HepG2 (cell line): ENCODE measurements around the gene R3HDM1. TPM values are rescaled to one million over a fixed set of nuclear protein-coding genes. Genes with fewer than 3 reads are reported as not detected.
A peak's percentile ranks its signal among the peaks of the same experiment; 100 is the strongest.

ENCODE experiments used
- ARHGAP35 ChIP-seq: sonication (generic); formaldehyde crosslinking; IDR thresholded peaks from 2 replicates; pipeline ENCODE4 v1.9.0; 2022; ENCODE audit warnings: mild to moderate bottlenecking, inconsistent platforms, moderate library complexity, missing genetic modification reagents, borderline replicate concordance
- ARNTL ChIP-seq: sonication (generic); formaldehyde crosslinking; IDR thresholded peaks from 2 replicates; pipeline ENCODE4 v1.4.0; 2020; ENCODE audit warnings: mild to moderate bottlenecking, missing genetic modification reagents
- CBFB ChIP-seq: sonication (generic); formaldehyde crosslinking; IDR thresholded peaks from 2 replicates; pipeline ENCODE4 v1.4.0; 2020; ENCODE audit warnings: missing genetic modification reagents
- DNMT3B ChIP-seq: conservative IDR thresholded peaks from 2 replicates; pipeline ENCODE4 v1.6.1; 2016; ENCODE audit warnings: missing biosample characterization, control low read depth
- DR1 ChIP-seq: sonication (generic); formaldehyde crosslinking; IDR thresholded peaks from 2 replicates; pipeline ENCODE4 v1.8.0; 2021; ENCODE audit warnings: mild to moderate bottlenecking, missing genetic modification reagents, inconsistent platforms
- FIP1L1 ChIP-seq: fragments of 200-400 bp; formaldehyde crosslinking; IDR thresholded peaks from 2 replicates; pipeline ENCODE4 v1.6.1; 2018; ENCODE audit warnings: low read depth, mild to moderate bottlenecking, low read length, moderate library complexity, borderline replicate concordance; ENCODE audit not compliant: insufficient read depth
- FLYWCH1 ChIP-seq: sonication (generic); formaldehyde crosslinking; IDR thresholded peaks from 2 replicates; pipeline ENCODE4 v1.8.1; 2023; ENCODE audit warnings: mild to moderate bottlenecking, missing genetic modification reagents
- GMEB2 ChIP-seq: IDR thresholded peaks from 2 replicates; pipeline ENCODE4 v1.6.1; 2016; ENCODE audit warnings: missing biosample characterization, missing genetic modification reagents, low read depth
- MLLT10 ChIP-seq: sonication (generic); formaldehyde crosslinking; IDR thresholded peaks from 2 replicates; pipeline ENCODE4 v1.4.0; 2020; ENCODE audit warnings: missing genetic modification reagents
- NCOR1 ChIP-seq: fragments of 200-600 bp; sonication (generic); IDR thresholded peaks from 2 replicates; pipeline ENCODE4 v1.7.0; 2017; ENCODE audit warnings: antibody characterized with exemption, low read length, borderline replicate concordance
- NRL ChIP-seq: sonication (generic); formaldehyde crosslinking; IDR thresholded peaks from 2 replicates; pipeline ENCODE4 v1.5.0; 2020; ENCODE audit warnings: missing genetic modification reagents, mild to moderate bottlenecking, moderate library complexity, borderline replicate concordance
- PITX1 ChIP-seq: sonication (generic); formaldehyde crosslinking; IDR thresholded peaks from 2 replicates; pipeline ENCODE4 v1.5.1; 2020; ENCODE audit warnings: mild to moderate bottlenecking, missing genetic modification reagents
- ZBTB21 ChIP-seq: sonication (generic); formaldehyde crosslinking; IDR thresholded peaks from 2 replicates; pipeline ENCODE4 v1.4.0; 2020; ENCODE audit warnings: missing genetic modification reagents
- ZBTB26 ChIP-seq: IDR thresholded peaks from 2 replicates; pipeline ENCODE4 v1.6.1; 2016; ENCODE audit warnings: missing compliant biosample characterization, missing genetic modification reagents, borderline replicate concordance
- ZNF136 ChIP-seq: sonication (generic); formaldehyde crosslinking; IDR thresholded peaks from 2 replicates; pipeline ENCODE4 v1.8.1; 2022; ENCODE audit warnings: low read depth, mild to moderate bottlenecking, moderate library complexity, missing genetic modification reagents
- ZNF264 ChIP-seq: sonication (generic); formaldehyde crosslinking; IDR thresholded peaks from 2 replicates; pipeline ENCODE4 v1.4.0; 2020; ENCODE audit warnings: missing genetic modification reagents
- ZNF441 ChIP-seq: sonication (generic); formaldehyde crosslinking; IDR thresholded peaks from 2 replicates; pipeline ENCODE4 v1.7.0; 2021; ENCODE audit warnings: missing genetic modification reagents, borderline replicate concordance
- ZNF510 ChIP-seq: sonication (generic); formaldehyde crosslinking; IDR thresholded peaks from 2 replicates; pipeline ENCODE4 v1.4.0; 2020; ENCODE audit warnings: low read depth, mild to moderate bottlenecking, missing genetic modification reagents
- ZNF543 ChIP-seq: sonication (generic); formaldehyde crosslinking; IDR thresholded peaks from 2 replicates; pipeline ENCODE4 v1.4.0; 2020; ENCODE audit warnings: mild to moderate bottlenecking, missing genetic modification reagents
- ZNF552 ChIP-seq: sonication (generic); formaldehyde crosslinking; IDR thresholded peaks from 2 replicates; pipeline ENCODE4 v1.9.0; 2022; ENCODE audit warnings: missing genetic modification reagents, mild to moderate bottlenecking, borderline replicate concordance
- ZNF713 ChIP-seq: sonication (generic); formaldehyde crosslinking; IDR thresholded peaks from 2 replicates; pipeline ENCODE4 v1.4.0; 2020; ENCODE audit warnings: mild to moderate bottlenecking, missing genetic modification reagents
- polyA plus RNA-seq, 8 experiments: library from polyadenylated mRNA; depleted of rRNA in 3 of 8; stranded (reverse) in 7 of 8; unstranded in 1 of 8; fragments of >200 nt; fragmentation: Illumina TruSeq in 4 of 8; extraction: Trizol in 4 of 8; gene quantifications; 2 replicates each; pipeline versions ENCODE4 v1.2.1 to v1.2.3, GENCODE V29; 2011 to 2016; ENCODE audit warnings: low read depth in 4 of 8, missing spikeins in 1 of 8, mixed read lengths in 1 of 8; ENCODE audit not compliant: insufficient read depth in 1 of 8
- total RNA-seq, 5 experiments: library from RNA; depleted of rRNA; stranded (reverse); fragments of >200 nt; fragmentation: Illumina TruSeq; extraction: Trizol; gene quantifications; 2 replicates each; pipeline ENCODE4 v1.2.3, GENCODE V29; 2016; ENCODE audit warnings: low read depth in 1 of 5
- TF ChIP-seq, protein P1 (sequence below): sonication (generic); formaldehyde crosslinking; IDR thresholded peaks from 2 replicates; pipeline ENCODE4 v1.4.0; 2020; ENCODE audit warnings: low read depth, mild to moderate bottlenecking, missing genetic modification reagents

The R3HDM1 gene
- total and polyA plus RNA-seq, 2 of the 13 experiments (the other 11 are each of a cell fraction or from before 2014, with no cell fraction given), result 15.7 to 54.3 TPM

DNA sequence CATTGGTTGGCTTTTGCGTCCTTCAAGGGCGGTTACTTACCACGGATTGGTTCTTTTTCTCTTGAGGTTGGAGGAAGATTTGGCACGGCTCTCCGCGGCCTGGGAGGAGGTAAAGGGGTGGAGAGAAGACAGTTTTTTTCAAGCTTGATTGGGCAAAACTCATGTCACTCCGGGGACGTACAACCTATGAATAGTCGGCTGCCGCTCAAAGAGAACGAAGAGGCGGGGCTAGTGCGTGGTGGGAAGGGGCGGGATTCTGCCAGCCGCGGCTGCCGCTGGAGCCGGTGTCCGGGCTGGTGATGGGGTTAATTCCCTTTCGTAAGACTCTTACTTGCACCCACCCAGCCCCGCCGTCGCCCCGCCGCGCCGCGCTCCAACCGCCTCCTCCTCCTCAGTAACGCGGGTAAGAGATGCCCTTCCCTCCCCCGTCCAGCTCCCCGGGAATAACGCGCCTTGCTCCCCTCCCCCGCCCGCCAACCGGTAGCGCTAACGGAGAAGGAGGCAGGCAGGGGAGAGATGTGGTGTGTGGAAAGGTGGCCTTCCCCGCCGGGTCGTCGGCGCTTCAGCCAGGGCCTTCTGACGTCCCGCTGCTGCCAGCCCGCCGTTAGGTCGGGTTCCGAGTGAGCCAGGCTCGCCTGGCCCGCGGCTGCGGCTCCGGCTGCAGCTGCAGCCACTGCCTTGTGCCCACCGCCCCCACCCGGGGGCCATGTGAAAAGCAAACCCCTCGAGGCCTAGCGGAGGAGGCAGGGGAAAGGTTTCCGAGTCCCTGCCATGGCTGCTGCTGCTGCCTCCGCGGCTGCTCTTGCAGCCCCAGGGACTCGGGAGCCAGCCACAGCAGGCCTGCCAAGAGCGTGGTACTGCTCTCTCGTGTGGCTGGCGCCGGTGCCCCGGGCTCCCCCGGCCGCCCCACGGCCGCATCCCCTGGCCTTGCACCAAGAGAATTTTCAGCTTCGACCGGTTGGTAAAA lies at the start of gene R3HDM1 (continued):
- no peak for TF ChIP-seq ZNF510 (CRISPR knock-in tag)
- TF ChIP-seq ARNTL, result no peak
- peak; percentile 80 for TF ChIP-seq PITX1 (CRISPR knock-in tag)
- no peak for TF ChIP-seq ZNF543 (CRISPR knock-in tag)
- TF ChIP-seq ARHGAP35 (CRISPR knock-in tag), result peak; percentile 59; the same call in 1 of the 2 replicates
- TF ChIP-seq, protein P1, sequence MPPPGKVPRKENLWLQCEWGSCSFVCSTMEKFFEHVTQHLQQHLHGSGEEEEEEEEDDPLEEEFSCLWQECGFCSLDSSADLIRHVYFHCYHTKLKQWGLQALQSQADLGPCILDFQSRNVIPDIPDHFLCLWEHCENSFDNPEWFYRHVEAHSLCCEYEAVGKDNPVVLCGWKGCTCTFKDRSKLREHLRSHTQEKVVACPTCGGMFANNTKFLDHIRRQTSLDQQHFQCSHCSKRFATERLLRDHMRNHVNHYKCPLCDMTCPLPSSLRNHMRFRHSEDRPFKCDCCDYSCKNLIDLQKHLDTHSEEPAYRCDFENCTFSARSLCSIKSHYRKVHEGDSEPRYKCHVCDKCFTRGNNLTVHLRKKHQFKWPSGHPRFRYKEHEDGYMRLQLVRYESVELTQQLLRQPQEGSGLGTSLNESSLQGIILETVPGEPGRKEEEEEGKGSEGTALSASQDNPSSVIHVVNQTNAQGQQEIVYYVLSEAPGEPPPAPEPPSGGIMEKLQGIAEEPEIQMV (CRISPR knock-in tag), result no peak
- no peak for TF ChIP-seq GMEB2 (CRISPR knock-in tag)
- no peak; the same call in 1 of the 2 replicates for TF ChIP-seq CBFB (CRISPR knock-in tag)
- peak; percentile 67; the same call in 1 of the 2 replicates for TF ChIP-seq DNMT3B (CRISPR knock-in tag)
- TF ChIP-seq NRL, result peak; percentile 87; the same call in 1 of the 2 replicates
- no peak for TF ChIP-seq FIP1L1
- no peak for TF ChIP-seq ZBTB21 (CRISPR knock-in tag)
- 0 out of 2 replicates have a peak, but pooled peaks have one; percentile 21 for TF ChIP-seq ZNF441 (CRISPR knock-in tag)
- no peak for TF ChIP-seq ZBTB26 (CRISPR knock-in tag)
- TF ChIP-seq ZNF136 (CRISPR knock-in tag), result no peak; the same call in 1 of the 2 replicates
- TF ChIP-seq MLLT10 (CRISPR knock-in tag), result no peak
- peak; percentile 62; the same call in 1 of the 2 replicates for TF ChIP-seq DR1
- TF ChIP-seq ZNF552 (CRISPR knock-in tag), result peak; percentile 73; the same call in 1 of the 2 replicates
- TF ChIP-seq ZNF713, result no peak
- TF ChIP-seq ZNF264 (CRISPR knock-in tag), result 0 out of 2 replicates have a peak, but pooled peaks have one; percentile 38
- no peak for TF ChIP-seq NCOR1
- 0 out of 2 replicates have a peak, but pooled peaks have one; percentile 69 for TF ChIP-seq FLYWCH1 (CRISPR knock-in tag)
